NCI-H1092 (cell line): Measurements from ENCODE around the gene WDR76.

Source experiments
- DNase-seq: peaks from one replicate; lab custom pipeline; 2025; lab: John Stamatoyannopoulos, UW

Gene WDR76

DNA sequence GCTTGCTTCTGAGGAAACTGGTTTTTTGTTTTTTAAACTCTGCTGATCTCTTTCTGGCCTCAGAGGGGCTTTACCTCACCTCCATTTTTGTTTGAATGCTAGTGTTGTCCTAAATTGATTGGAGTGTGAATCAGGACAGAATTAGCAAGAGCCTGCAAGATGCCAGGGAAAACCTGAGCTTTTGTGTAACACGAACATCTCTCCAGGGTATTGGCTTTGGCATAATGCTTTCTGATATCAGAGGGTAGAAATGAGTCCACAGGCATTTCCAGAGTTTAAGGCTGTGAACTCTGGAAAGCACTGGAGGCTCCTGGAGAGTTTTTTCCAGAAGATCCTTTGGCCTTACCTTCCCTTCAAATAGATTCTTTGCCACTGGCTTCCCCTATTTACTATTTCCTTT is 87.1 kb downstream of the WDR76 start:
- no peak for DNase-seq

- no peak for DNase-seq
These were observed 89.0 kb downstream of the WDR76 start for GRCh38 chr15:43915631-43916325.

DNA sequence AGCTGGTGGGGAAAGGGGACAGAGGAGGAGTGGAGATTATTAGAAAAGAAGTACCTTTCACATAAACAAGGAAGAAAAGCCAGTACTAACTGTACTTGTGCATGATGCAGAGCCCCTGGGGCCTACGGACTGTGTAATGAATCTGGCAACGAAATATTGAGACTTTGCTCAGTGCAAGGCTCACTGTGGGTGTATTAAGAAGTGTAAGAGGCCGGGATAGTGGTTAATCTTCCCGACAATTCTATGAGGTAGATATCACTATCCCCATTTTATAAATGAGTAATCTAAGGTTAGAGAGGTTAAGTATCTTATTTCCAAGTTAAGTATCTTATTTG is 89.5 kb downstream of the WDR76 start:
- DNase-seq, result no peak
